HCT116 (cell line): ENCODE data around the gene FMN1. TPM values are rescaled to one million over a fixed set of nuclear protein-coding genes. Genes with fewer than 3 reads are reported as not detected.

Source experiments
- ATAC-seq: fragments of 200-7000 bp; cut with Tn5 transposase; 2 replicates; pipeline ENCODE4 v1.9.1; 2020; ENCODE audit warnings: mild to moderate bottlenecking, moderate library complexity
- BruUV-seq: library from RNA; stranded (reverse); fragments of 400-500 nt; replicated peaks from 2 replicates; lab custom pipeline; 2021; lab: Mats Ljungman, UMichigan
- CTCF ChIA-PET: fragments of 300-600 bp; sonication (Branson Sonifier 250); formaldehyde crosslinking; loops from one replicate; lab custom pipeline; 2021; ENCODE audit warnings: antibody characterized with exemption; lab: Charles Lee
- POLR2A ChIA-PET: fragments of 300-600, 350-600 bp; sonication (Branson Sonifier 250); formaldehyde crosslinking; loops from one replicate; lab custom pipeline; 2021; ENCODE audit warnings: antibody characterized with exemption; lab: Charles Lee
- RAD21 ChIA-PET, 2 experiments: fragments of 300-600 bp; sonication (Branson Sonifier 250); formaldehyde crosslinking; loops; one replicate each; lab custom pipeline; 2023; ENCODE audit warnings: low total read pairs in 2 of 2; ENCODE audit not compliant: uncharacterized antibody in 2 of 2, unreplicated experiment in 2 of 2, low non-redundant PET in 1 of 2; lab: Charles Lee
- DNase-seq: peaks from one replicate; pipeline ENCODE4 v3.0.0-alpha.2; 2010; ENCODE audit warnings: low read depth, low spot score
- H2AFZ ChIP-seq: fragments of 200-600 bp; shearing (Covaris generic), sonication (generic); 2 replicates; pipeline ENCODE4 v1.6.1; 2017; ENCODE audit warnings: low read depth, mixed run types, mixed read lengths, antibody characterized with exemption, low read length; ENCODE audit not compliant: poor library complexity, severe bottlenecking
- H3K27ac ChIP-seq: 2 replicates; pipeline ENCODE4 v1.5.1; 2012; ENCODE audit warnings: low read depth, low read length
- H3K27me3 ChIP-seq: fragments of 200-600 bp; sonication (generic); 2 replicates; pipeline ENCODE4 v1.6.1; 2016; ENCODE audit warnings: mixed run types, low read length, mixed read lengths; ENCODE audit not compliant: insufficient read depth
- H3K36me3 ChIP-seq, 2 experiments: fragments of 200-500 bp in 1 of 2; fragments of 200-600 bp in 1 of 2; sonication (Bioruptor generic) in 1 of 2; sonication (generic) in 1 of 2; 2 replicates each; pipeline versions ENCODE4 v1.5.1 to v1.6.1; 2014 to 2016; ENCODE audit warnings: low read length in 2 of 2, inconsistent platforms in 1 of 2, mixed read lengths in 1 of 2, mixed run types in 1 of 2; ENCODE audit not compliant: insufficient read depth in 2 of 2, control insufficient read depth in 1 of 2
- H3K4me1 ChIP-seq, 2 experiments: fragments of 200-600 bp in 1 of 2; sonication (generic) in 1 of 2; 2 replicates each; pipeline versions ENCODE4 v1.5.1 to v1.6.1; 2012 to 2017; ENCODE audit warnings: low read length in 2 of 2, inconsistent platforms in 1 of 2, mild to moderate bottlenecking in 1 of 2, mixed read lengths in 1 of 2, mixed run types in 1 of 2, moderate library complexity in 1 of 2; ENCODE audit not compliant: insufficient read depth in 2 of 2, control insufficient read depth in 1 of 2
- H3K4me2 ChIP-seq: fragments of 200-600 bp; sonication (generic); 2 replicates; pipeline ENCODE4 v1.6.1; 2017; ENCODE audit warnings: mixed run types, low read length, mixed read lengths
- H3K4me3 ChIP-seq, 2 experiments: fragments of 200-600 bp in 1 of 2; sonication (generic) in 1 of 2; replicated peaks in 1 of 2; 2 replicates each; pipeline ENCODE4 v1.5.1; 2011 to 2016; ENCODE audit warnings: low read length in 2 of 2, control low read depth in 1 of 2, low read depth in 1 of 2, mild to moderate bottlenecking in 1 of 2, mixed read lengths in 1 of 2, mixed run types in 1 of 2
- H3K79me2 ChIP-seq: fragments of 200-600 bp; sonication (generic); 2 replicates; pipeline ENCODE4 v1.6.1; 2017; ENCODE audit warnings: mild to moderate bottlenecking, mixed run types, low read length, moderate library complexity, mixed read lengths; ENCODE audit not compliant: insufficient read depth
- H3K9ac ChIP-seq: fragments of 200-600 bp; sonication (generic); 2 replicates; pipeline ENCODE4 v1.6.1; 2016; ENCODE audit warnings: low read length, mixed read lengths
- H3K9me2 ChIP-seq: fragments of 200-600 bp; sonication (generic), shearing (Covaris generic); 2 replicates; pipeline ENCODE4 v1.6.1; 2017; ENCODE audit warnings: mixed run types, mild to moderate bottlenecking, moderate library complexity; ENCODE audit not compliant: insufficient read depth
- H3K9me3 ChIP-seq, 2 experiments: fragments of 200-500 bp in 1 of 2; fragments of 200-600 bp in 1 of 2; sonication (Bioruptor generic) in 1 of 2; sonication (generic) in 1 of 2; 2 replicates each; pipeline ENCODE4 v1.6.1; 2014 to 2017; ENCODE audit warnings: low read length in 2 of 2, mixed read lengths in 2 of 2, inconsistent platforms in 1 of 2, low read depth in 1 of 2, mild to moderate bottlenecking in 1 of 2, mixed run types in 1 of 2, moderate library complexity in 1 of 2; ENCODE audit not compliant: control insufficient read depth in 1 of 2, insufficient read depth in 1 of 2
- H4K20me1 ChIP-seq: fragments of 200-600 bp; sonication (generic), shearing (Covaris generic); 2 replicates; pipeline ENCODE4 v1.6.1; 2017; ENCODE audit warnings: mixed run types, mild to moderate bottlenecking, moderate library complexity; ENCODE audit not compliant: insufficient read depth
- REST ChIP-seq: IDR thresholded peaks from 2 replicates; pipeline ENCODE4 v1.6.1; 2012; ENCODE audit warnings: low read depth
- ZBTB33 ChIP-seq: IDR thresholded peaks from 2 replicates; pipeline ENCODE4 v1.6.1; 2011; ENCODE audit warnings: mild to moderate bottlenecking, low read length, moderate library complexity; ENCODE audit not compliant: insufficient replicate concordance; ENCODE audit errors: extremely low read depth
- ZFX ChIP-seq: fragments of 450-650 bp; IDR thresholded peaks from 2 replicates; pipeline ENCODE4 v1.6.1; 2017
- intact Hi-C: fragments of 100-400 bp; cut with micrococcal nuclease; formaldehyde crosslinking; loops from 2 replicates; pipeline ENCODE4 v1.10.0; 2022
- total RNA-seq: library from RNA; stranded (reverse); gene quantifications from one replicate; pipeline ENCODE4 v1.2.1, GENCODE V29; 2021; ENCODE audit not compliant: unreplicated experiment

The FMN1 gene
- total RNA-seq, 1 experiment from 2014 or later: 0.39 TPM

- BruUV-seq: no TSS peak
- no peaks in the 10 kb centered on the region for H3K9me3 ChIP-seq
- H3K27ac ChIP-seq: no peak overlapping the region
- H3K4me2 ChIP-seq: no peak overlapping the region
- TF ChIP-seq REST: no peak
- TF ChIP-seq ZFX: no peak
- no peak for TF ChIP-seq ZBTB33
- H4K20me1 ChIP-seq: no peaks in the 10 kb centered on the region
- POLR2A ChIA-PET: no interaction called here
- H3K27me3 ChIP-seq: no peaks in the 10 kb centered on the region
- H3K4me1 ChIP-seq: no peaks in the 10 kb centered on the region
- H3K9me2 ChIP-seq: no peaks in the 10 kb centered on the region
- CTCF ChIA-PET: no interaction called here
- DNase-seq (no peak), ATAC-seq (no peak)
- H3K79me2 ChIP-seq: no peaks in the 10 kb centered on the region
- RAD21 ChIA-PET: no interaction called here
- H3K9ac ChIP-seq: no peak overlapping the region
- intact Hi-C loops: no loop called here
- no peak overlapping the region for H3K4me3 ChIP-seq
- no peak overlapping the region for H2AFZ ChIP-seq
- no peaks in the 10 kb centered on the region for H3K36me3 ChIP-seq
Observed at GRCh38 chr15:32746116-32746857, 448.2 kb downstream of the FMN1 start.
